GM12872 (cell line): ENCODE results near the gene MET.

Experiments
- TF ChIP-seq, protein P1 (sequence below): IDR thresholded peaks from 3 replicates; pipeline ENCODE4 v1.5.1; 2011; ENCODE audit warnings: low read depth, mild to moderate bottlenecking, low read length, moderate library complexity; ENCODE audit not compliant: insufficient read depth

The MET gene

GRCh38 chr7:116731445-116732335, 59.7 kb downstream of the MET start:
- TF ChIP-seq, protein P1, sequence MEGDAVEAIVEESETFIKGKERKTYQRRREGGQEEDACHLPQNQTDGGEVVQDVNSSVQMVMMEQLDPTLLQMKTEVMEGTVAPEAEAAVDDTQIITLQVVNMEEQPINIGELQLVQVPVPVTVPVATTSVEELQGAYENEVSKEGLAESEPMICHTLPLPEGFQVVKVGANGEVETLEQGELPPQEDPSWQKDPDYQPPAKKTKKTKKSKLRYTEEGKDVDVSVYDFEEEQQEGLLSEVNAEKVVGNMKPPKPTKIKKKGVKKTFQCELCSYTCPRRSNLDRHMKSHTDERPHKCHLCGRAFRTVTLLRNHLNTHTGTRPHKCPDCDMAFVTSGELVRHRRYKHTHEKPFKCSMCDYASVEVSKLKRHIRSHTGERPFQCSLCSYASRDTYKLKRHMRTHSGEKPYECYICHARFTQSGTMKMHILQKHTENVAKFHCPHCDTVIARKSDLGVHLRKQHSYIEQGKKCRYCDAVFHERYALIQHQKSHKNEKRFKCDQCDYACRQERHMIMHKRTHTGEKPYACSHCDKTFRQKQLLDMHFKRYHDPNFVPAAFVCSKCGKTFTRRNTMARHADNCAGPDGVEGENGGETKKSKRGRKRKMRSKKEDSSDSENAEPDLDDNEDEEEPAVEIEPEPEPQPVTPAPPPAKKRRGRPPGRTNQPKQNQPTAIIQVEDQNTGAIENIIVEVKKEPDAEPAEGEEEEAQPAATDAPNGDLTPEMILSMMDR, result no peak

DNA sequence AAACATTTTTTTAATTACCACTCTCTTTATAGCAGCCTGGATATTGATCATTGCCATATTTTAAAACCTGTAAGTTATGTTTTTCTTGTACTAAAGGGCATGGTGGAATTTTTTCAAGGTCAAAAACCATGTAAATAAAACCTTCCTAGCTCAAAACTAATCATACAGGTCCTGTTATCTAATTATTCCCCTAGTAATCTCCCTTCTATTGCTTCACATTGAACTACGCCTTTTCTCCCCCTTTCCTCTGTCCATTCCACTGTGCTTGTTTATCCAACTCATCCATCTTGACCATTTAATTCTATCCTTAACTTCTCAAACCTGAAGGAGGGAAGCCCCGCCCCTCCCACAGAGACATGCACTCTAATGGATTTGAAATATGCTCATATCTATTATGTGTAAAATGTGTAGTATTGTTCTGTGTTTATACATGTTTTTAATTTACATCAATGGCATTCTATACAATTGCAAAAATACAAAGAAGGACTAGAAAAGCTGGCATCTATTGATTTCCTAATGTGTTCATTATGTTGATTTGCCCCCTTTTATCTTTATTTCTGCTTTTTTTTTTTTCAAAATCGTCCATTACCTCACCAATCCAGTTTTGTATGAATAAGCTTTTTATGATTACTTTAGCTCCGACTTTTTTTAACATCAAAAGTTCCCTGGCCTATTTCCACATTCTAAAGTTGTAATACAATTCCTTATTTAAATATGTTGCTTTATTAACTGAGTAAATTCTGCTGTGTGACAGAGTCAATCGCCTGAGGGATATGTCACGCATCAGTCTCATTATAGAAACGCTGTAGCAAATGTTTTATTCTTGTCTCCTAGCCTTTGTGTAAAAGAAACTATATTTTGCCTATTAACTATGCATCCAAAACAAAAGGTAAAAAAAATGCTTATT, 61.0 kb downstream of the MET start:
- TF ChIP-seq, protein P1, result no peak

- TF ChIP-seq, protein P1, result no peak
These were observed 62.1 kb downstream of the MET start for GRCh38 chr7:116733924-116734580.

DNA sequence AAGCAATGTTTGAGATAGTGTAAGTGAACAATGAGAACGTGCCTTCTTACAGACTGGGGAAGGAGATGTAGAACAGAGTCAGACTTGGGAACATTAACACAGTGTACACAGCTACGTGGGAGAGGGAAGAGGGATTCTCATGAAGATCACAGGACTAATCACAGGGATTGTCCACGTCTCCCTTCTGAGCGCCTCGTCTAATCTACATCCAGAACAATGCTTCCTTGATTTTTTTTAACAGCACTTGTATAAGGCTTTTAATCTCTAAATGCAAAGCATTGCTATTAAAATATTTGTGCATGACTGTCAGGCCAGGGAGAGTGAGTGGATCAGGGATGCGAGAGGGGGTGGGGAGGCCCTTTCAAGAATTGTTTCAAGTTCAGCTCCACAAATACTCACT, 62.7 kb downstream of the MET start:
- TF ChIP-seq, protein P1, result no peak

- TF ChIP-seq, protein P1, result no peak
These were observed 65.1 kb downstream of the MET start for GRCh38 chr7:116736927-116737715.

GRCh38 chr7:116738378-116738777, 66.4 kb downstream of the MET start:
- TF ChIP-seq, protein P1, result no peak
